Measurements from ENCODE around the gene GAREM1.

Gene GAREM1

GRCh38 chr18:32380559-32380958, 90.1 kb downstream of the GAREM1 start:
- in situ Hi-C loops (cut with MboI; ENCODE audit: low pct_unique_long_range_greater_than_20kb, low sequenced_read_pairs, unreplicated experiment): no loop called here
- no peak for TF ChIP-seq CTCF (IDR thresholded peaks at IDR 0.05; ENCODE audit: extremely low read depth, insufficient read depth, missing control alignments)
- DNase-seq (ENCODE audit: low spot score): no peak

- in situ Hi-C loops (cut with MboI; ENCODE audit: low pct_unique_long_range_greater_than_20kb, low sequenced_read_pairs, unreplicated experiment): no loop called here
Measured at GRCh38 chr18:32379891-32380290, 90.8 kb downstream of the GAREM1 start.

GRCh38 chr18:32378705-32379104, 92.0 kb downstream of the GAREM1 start:
- in situ Hi-C loops (cut with MboI; ENCODE audit: low pct_unique_long_range_greater_than_20kb, low sequenced_read_pairs, unreplicated experiment): no loop called here
- no peak for TF ChIP-seq CTCF (IDR thresholded peaks at IDR 0.05; ENCODE audit: extremely low read depth, insufficient read depth, missing control alignments)
- DNase-seq (ENCODE audit: low spot score): no peak

More at GRCh38 chr18:32379891-32380290, 90.8 kb downstream of the GAREM1 start:
- no peak for TF ChIP-seq CTCF (IDR thresholded peaks at IDR 0.05; ENCODE audit: extremely low read depth, insufficient read depth, missing control alignments)
- DNase-seq (ENCODE audit: low spot score): no peak

GRCh38 chr18:32373995-32374394, 96.7 kb downstream of the GAREM1 start:
- in situ Hi-C loops (cut with MboI; ENCODE audit: low pct_unique_long_range_greater_than_20kb, low sequenced_read_pairs, unreplicated experiment): no loop called here
- TF ChIP-seq CTCF (IDR thresholded peaks at IDR 0.05; ENCODE audit: extremely low read depth, insufficient read depth, missing control alignments): no peak
- no peak for DNase-seq (ENCODE audit: low spot score)

GRCh38 chr18:32373505-32373904, 97.2 kb downstream of the GAREM1 start:
- TF ChIP-seq CTCF (IDR thresholded peaks at IDR 0.05; ENCODE audit: extremely low read depth, insufficient read depth, missing control alignments): no peak
- in situ Hi-C loops (cut with MboI; ENCODE audit: low pct_unique_long_range_greater_than_20kb, low sequenced_read_pairs, unreplicated experiment): no loop called here
- DNase-seq (ENCODE audit: low spot score): no peak

GRCh38 chr18:32372381-32373061, 98.2 kb downstream of the GAREM1 start:
- DNase-seq (ENCODE audit: low spot score): no peak
- no peak for TF ChIP-seq CTCF (IDR thresholded peaks at IDR 0.05; ENCODE audit: extremely low read depth, insufficient read depth, missing control alignments)
- in situ Hi-C loops (cut with MboI; ENCODE audit: low pct_unique_long_range_greater_than_20kb, low sequenced_read_pairs, unreplicated experiment): no loop called here

Data from GM13977 (cell line).